GM12878 (cell line): ENCODE measurements around the gene WNT3A. TPM values are rescaled to one million over a fixed set of nuclear protein-coding genes. Genes with fewer than 3 reads are reported as not detected.

Source experiments
- ATAC-seq: fragments of 200-7000 bp; cut with Tn5 transposase; 3 replicates; pipeline ENCODE4 v1.9.1; 2020; ENCODE audit warnings: mild to moderate bottlenecking, moderate library complexity
- BruUV-seq: library from RNA; stranded (reverse); fragments of 400-500 nt; replicated peaks from 2 replicates; lab custom pipeline; 2021; lab: Mats Ljungman, UMichigan
- CTCF ChIA-PET: fragments of 300-600 bp; sonication (Branson Sonifier 250); formaldehyde crosslinking; extraction: SDS; loops from one replicate; lab custom pipeline; 2021; ENCODE audit warnings: inconsistent platforms; lab: Yijun Ruan, JAX
- POLR2A ChIA-PET: fragments of 350-600 bp; formaldehyde crosslinking; extraction: SDS; loops from one replicate; lab custom pipeline; 2021; ENCODE audit warnings: inconsistent platforms; lab: Charles Lee
- RAD21 ChIA-PET: fragments of 300-600 bp; sonication (Branson Sonifier 250); formaldehyde crosslinking; loops from one replicate; lab custom pipeline; 2023; ENCODE audit warnings: antibody characterized with exemption; ENCODE audit not compliant: unreplicated experiment; lab: Charles Lee
- SMC1A ChIA-PET: fragments of 300-600 bp; sonication (Branson Sonifier 250); formaldehyde crosslinking; loops from one replicate; lab custom pipeline; 2023; ENCODE audit not compliant: unreplicated experiment, uncharacterized antibody; lab: Charles Lee
- DNase-seq: peaks from one replicate; pipeline ENCODE4 v3.0.0-alpha.2; 2011; ENCODE audit warnings: low read depth, low spot score
- FAIRE-seq: peaks from 3 replicates; lab custom pipeline; 2011; peaks lifted over from hg19 to GRCh38; lab: Jason Lieb, UNC
- H2AFZ ChIP-seq: 2 replicates; pipeline ENCODE4 v1.6.0; 2011; ENCODE audit warnings: low read depth, low read length, control low read depth; ENCODE audit not compliant: control insufficient read depth
- H3K27ac ChIP-seq: 2 replicates; pipeline ENCODE4 v1.5.1; 2011; ENCODE audit warnings: control low read depth; ENCODE audit not compliant: control insufficient read depth, insufficient read depth
- H3K27me3 ChIP-seq, 2 experiments: replicated peaks in 1 of 2; 2 replicates each; pipeline versions ENCODE4 v1.6.0 to v1.6.1; 2011; ENCODE audit warnings: low read length in 1 of 2; ENCODE audit not compliant: control insufficient read depth in 2 of 2, insufficient read depth in 2 of 2
- H3K36me3 ChIP-seq, 2 experiments: 2 replicates each; pipeline ENCODE4 v1.5.1; 2011; ENCODE audit warnings: low read length in 1 of 2; ENCODE audit not compliant: control insufficient read depth in 2 of 2, insufficient read depth in 2 of 2
- H3K4me1 ChIP-seq: 2 replicates; pipeline ENCODE4 v1.6.1; 2011; ENCODE audit warnings: mild to moderate bottlenecking, low read length, moderate library complexity, mixed read lengths; ENCODE audit not compliant: control insufficient read depth, insufficient read depth
- H3K4me2 ChIP-seq: 2 replicates; pipeline ENCODE4 v1.6.0; 2011; ENCODE audit warnings: control low read depth; ENCODE audit not compliant: control insufficient read depth, insufficient read depth
- H3K4me3 ChIP-seq: fragments of 200-600 bp; sonication (generic); 2 replicates; pipeline ENCODE4 v1.5.1; 2016
- H3K79me2 ChIP-seq: 2 replicates; pipeline ENCODE4 v1.6.0; 2011; ENCODE audit warnings: low read length; ENCODE audit not compliant: control insufficient read depth, insufficient read depth
- H3K9ac ChIP-seq: 2 replicates; pipeline ENCODE4 v1.8.0; 2011; ENCODE audit warnings: low read length, control low read depth, mixed read lengths; ENCODE audit not compliant: control insufficient read depth, insufficient read depth
- H3K9me3 ChIP-seq: replicated peaks from 3 replicates; pipeline ENCODE4 v1.5.1; 2011; ENCODE audit warnings: mild to moderate bottlenecking, low read length; ENCODE audit not compliant: control insufficient read depth, insufficient read depth
- H4K20me1 ChIP-seq: 2 replicates; pipeline ENCODE4 v1.6.0; 2011; ENCODE audit not compliant: control insufficient read depth, insufficient read depth
- HDAC2 ChIP-seq: fragments of 200-600 bp; sonication (generic); IDR thresholded peaks from 2 replicates; pipeline ENCODE4 v1.6.1; 2017
- NR2C2 ChIP-seq: IDR thresholded peaks from 2 replicates; pipeline ENCODE4 v1.6.1; 2011; ENCODE audit warnings: borderline replicate concordance, low read depth; ENCODE audit not compliant: control insufficient read depth, insufficient read length
- RELA ChIP-seq: fragments of 450-650 bp; IDR thresholded peaks from 2 replicates; pipeline ENCODE4 v1.8.0; 2014; ENCODE audit warnings: borderline replicate concordance; ENCODE audit not compliant: partially characterized antibody
- SUPT20H ChIP-seq: IDR thresholded peaks from 2 replicates; pipeline ENCODE4 v1.6.1; 2011; ENCODE audit warnings: low read depth, mild to moderate bottlenecking, low read length, moderate library complexity, borderline replicate concordance; ENCODE audit not compliant: control insufficient read depth
- USF1 ChIP-seq: IDR thresholded peaks from 2 replicates; pipeline ENCODE4 v1.6.1; 2011; ENCODE audit warnings: borderline replicate concordance, low read depth, mild to moderate bottlenecking, moderate library complexity, mixed read lengths, low read length; ENCODE audit not compliant: insufficient read depth; ENCODE audit errors: extremely low read length
- ZNF207 ChIP-seq: fragments of 450-650 bp; IDR thresholded peaks from 2 replicates; pipeline ENCODE4 v1.6.1; 2014; ENCODE audit warnings: antibody characterized with exemption, mild to moderate bottlenecking, borderline replicate concordance
- WGBS: methylation state at CpG from one replicate; pipeline ENCODE4 v1.1.6; 2016; ENCODE audit warnings: low lambda C conversion rate; ENCODE audit not compliant: insufficient replicate concordance, insufficient coverage; ENCODE audit errors: missing lambda C conversion rate; 5-methylcytosine and 5-hydroxymethylcytosine counted together
- in situ Hi-C: fragments of 300-500 bp; cut with MboI; formaldehyde crosslinking; loops from 9 replicates; pipeline ENCODE4 v1.14.3; 2018; ENCODE audit warnings: mixed read lengths
- intact Hi-C: fragments of 100-400 bp; cut with micrococcal nuclease; formaldehyde crosslinking; loops from one replicate; pipeline ENCODE4 v1.14.2; 2022; ENCODE audit not compliant: unreplicated experiment
- polyA plus RNA-seq, 11 experiments: library from polyadenylated mRNA; depleted of rRNA in 4 of 11; unstranded in 6 of 11; stranded (reverse) in 5 of 11; fragments of >200 nt; fragmentation: Nextera tagmentation in 4 of 11; fragmentation: Illumina TruSeq in 1 of 11; extraction: Ambion mirVana in 4 of 11; extraction: Trizol in 1 of 11; gene quantifications; 1 replicate in 1 of 11; 2 replicates in 10 of 11; pipeline versions ENCODE4 v1.2.1 to v1.2.3, GENCODE V29; 2011 to 2016; ENCODE audit warnings: inconsistent platforms in 2 of 11, missing spikeins in 2 of 11, low read depth in 1 of 11
- total RNA-seq, 4 experiments: library from RNA; depleted of rRNA in 3 of 4; stranded (reverse); fragments of >200 nt in 3 of 4; fragmentation: Illumina TruSeq in 1 of 4; extraction: Trizol in 1 of 4; gene quantifications; 2 replicates each; pipeline versions ENCODE4 v1.2.1 to v1.2.3, GENCODE V29; 2013 to 2021

WNT3A gene
- total and polyA plus RNA-seq, 10 of the 15 experiments (the other 5 are each of a cell fraction or from before 2014, with no cell fraction given), result 0.16 TPM; not detected in 9

- Histone ChIP-seq H4K20me1 (no peaks in the 10 kb centered on the region), H3K4me1 (no peaks in the 10 kb centered on the region), H3K4me2 (no peak overlapping the region), H3K27me3 (peaks cover 0 to 7% of the 10 kb centered on the region in 2 experiments; a peak in 3 of 4 replicates), H3K9ac (no peak overlapping the region), H3K27ac (no peak overlapping the region), H2AFZ (no peak overlapping the region), H3K4me3 (no peak overlapping the region), H3K36me3 (no peaks in the 10 kb centered on the region), H3K9me3 (no peaks in the 10 kb centered on the region; the same call in 2 of the 3 replicates), H3K79me2 (no peaks in the 10 kb centered on the region)
- peak; percentile 15; the same call in 1 of the 3 replicates for ATAC-seq
- ChIA-PET SMC1A (no interaction called here), CTCF (no interaction called here), RAD21 (interaction anchor here (1.2 kb wide), 1 partner anchor 63 kb away, joined by 7 read pairs; no protein-coding TSS in a partner anchor), POLR2A (no interaction called here)
- intact Hi-C loops (no loop called here), in situ Hi-C loops (no loop called here)
- no peak for TF ChIP-seq NR2C2
- WGBS, result 11% methylated on average over 4 of the region's 4 CpGs
- DNase-seq, result no peak
- no TSS peak for BruUV-seq
- FAIRE-seq, result no peak
These were observed 56.0 kb downstream of the WNT3A start for GRCh38 chr1:228062812-228063211.

GRCh38 chr1:228063251-228064191 is 56.7 kb downstream of the WNT3A start:
- ChIA-PET SMC1A (no interaction called here), CTCF (no interaction called here), POLR2A (no interaction called here), RAD21 (interaction anchor here (1.2 kb wide), 1 partner anchor 64 kb away, joined by 7 read pairs; no protein-coding TSS in a partner anchor)
- in situ Hi-C loops (no loop called here), intact Hi-C loops (no loop called here)
- WGBS, result 37% methylated on average over 15 of the region's 15 CpGs
- no peak overlapping the region for H3K9ac ChIP-seq
- H3K4me3 ChIP-seq, result no peak overlapping the region
- H3K4me2 ChIP-seq, result no peak overlapping the region
- no peak for FAIRE-seq
- H3K79me2 ChIP-seq, result no peaks in the 10 kb centered on the region
- H4K20me1 ChIP-seq, result no peaks in the 10 kb centered on the region
- TF ChIP-seq RELA, result no peak
- TF ChIP-seq ZNF207, result no peak
- no peak for TF ChIP-seq SUPT20H
- no peak for TF ChIP-seq USF1
- no peak for TF ChIP-seq HDAC2
- no peak for DNase-seq
- peaks cover 0 to 5% of the 10 kb centered on the region in 2 experiments; a peak in 3 of 4 replicates for H3K27me3 ChIP-seq
- H3K27ac ChIP-seq, result no peak overlapping the region
- no TSS peak for BruUV-seq
- no peak for ATAC-seq
- no peak overlapping the region for H2AFZ ChIP-seq
- no peaks in the 10 kb centered on the region for H3K36me3 ChIP-seq
- H3K4me1 ChIP-seq, result no peaks in the 10 kb centered on the region
- no peaks in the 10 kb centered on the region; the same call in 2 of the 3 replicates for H3K9me3 ChIP-seq
